ENCODE results near the gene RPS2.

The RPS2 gene

DNA sequence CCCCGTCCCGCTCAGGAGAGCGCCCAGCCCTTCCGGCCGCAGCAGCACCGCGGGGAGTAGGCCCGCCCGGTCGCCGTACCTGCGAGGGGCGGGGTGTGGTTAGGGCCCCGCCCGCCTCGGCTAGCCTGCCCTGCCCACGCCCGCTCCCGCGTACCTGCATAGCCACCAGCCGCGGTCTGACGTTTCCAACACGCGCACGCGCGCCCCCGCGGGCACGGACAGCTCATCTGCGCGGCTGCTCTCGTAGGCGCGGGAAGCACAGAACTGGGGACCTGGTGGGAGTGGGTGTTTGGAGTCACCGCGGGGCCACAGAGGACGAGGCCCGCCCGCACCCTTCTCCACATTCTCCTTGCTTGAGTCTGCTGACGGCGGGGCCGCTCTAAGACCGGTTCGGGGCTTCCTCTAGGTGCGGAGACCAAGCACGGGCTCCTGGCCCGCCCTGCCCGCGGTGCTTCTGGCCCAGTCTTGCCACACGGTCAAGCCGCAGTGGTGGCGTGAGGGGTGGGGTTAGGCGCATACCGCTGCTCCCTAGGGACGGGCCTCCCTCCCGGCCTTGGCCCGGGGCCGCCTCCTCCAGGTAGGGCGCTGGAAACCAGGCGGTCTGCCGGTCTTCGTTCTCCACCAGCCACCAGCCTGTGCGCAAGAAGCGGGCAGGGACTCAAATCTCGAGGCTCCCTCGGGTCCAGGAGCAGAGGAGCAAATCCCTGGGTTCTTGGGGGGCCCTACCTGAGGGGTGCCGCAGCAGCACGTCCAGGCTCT lies 14.8 kb upstream of the RPS2 start:
- DNase-seq (ENCODE audit: low spot score): no peak
- TF ChIP-seq, protein P1, sequence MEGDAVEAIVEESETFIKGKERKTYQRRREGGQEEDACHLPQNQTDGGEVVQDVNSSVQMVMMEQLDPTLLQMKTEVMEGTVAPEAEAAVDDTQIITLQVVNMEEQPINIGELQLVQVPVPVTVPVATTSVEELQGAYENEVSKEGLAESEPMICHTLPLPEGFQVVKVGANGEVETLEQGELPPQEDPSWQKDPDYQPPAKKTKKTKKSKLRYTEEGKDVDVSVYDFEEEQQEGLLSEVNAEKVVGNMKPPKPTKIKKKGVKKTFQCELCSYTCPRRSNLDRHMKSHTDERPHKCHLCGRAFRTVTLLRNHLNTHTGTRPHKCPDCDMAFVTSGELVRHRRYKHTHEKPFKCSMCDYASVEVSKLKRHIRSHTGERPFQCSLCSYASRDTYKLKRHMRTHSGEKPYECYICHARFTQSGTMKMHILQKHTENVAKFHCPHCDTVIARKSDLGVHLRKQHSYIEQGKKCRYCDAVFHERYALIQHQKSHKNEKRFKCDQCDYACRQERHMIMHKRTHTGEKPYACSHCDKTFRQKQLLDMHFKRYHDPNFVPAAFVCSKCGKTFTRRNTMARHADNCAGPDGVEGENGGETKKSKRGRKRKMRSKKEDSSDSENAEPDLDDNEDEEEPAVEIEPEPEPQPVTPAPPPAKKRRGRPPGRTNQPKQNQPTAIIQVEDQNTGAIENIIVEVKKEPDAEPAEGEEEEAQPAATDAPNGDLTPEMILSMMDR (IDR thresholded peaks at IDR 0.05; ENCODE audit: extremely low read depth, missing control alignments): no peak

DNA sequence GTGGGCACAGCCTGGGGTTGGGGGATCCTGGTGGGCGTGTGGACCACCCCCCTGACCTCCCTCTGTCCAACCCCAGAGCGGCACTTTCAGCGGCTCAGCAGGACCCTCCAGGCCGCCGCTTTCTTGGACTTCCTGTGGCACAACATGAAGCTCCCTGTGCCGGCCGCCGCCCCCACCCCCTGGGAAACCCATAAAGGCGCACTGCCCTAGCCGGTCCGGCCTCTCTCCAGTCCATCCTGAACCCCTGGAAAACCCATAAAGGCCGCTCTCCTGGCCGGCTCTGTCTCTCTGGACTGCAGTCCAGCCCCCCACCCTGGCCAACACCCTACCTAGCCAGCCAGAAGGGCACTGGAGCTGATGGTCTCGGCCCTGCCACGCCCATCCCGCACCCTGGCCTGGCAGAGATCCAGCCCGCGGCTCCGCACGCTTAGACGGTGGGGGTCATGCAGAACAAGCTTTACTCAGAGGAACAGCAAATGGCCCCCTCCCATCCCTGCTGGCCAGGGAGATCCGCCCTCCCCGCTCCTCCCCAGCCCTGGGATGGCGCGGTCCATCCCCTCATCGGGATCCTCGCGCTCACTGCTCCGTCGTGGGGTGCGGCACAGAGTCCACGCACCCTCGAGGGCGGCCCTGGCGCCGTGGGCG lies 14.0 kb upstream of the RPS2 start:
- no peak for DNase-seq (ENCODE audit: low spot score)
- TF ChIP-seq, protein P1 (IDR thresholded peaks at IDR 0.05; ENCODE audit: extremely low read depth, missing control alignments): no peak

DNA sequence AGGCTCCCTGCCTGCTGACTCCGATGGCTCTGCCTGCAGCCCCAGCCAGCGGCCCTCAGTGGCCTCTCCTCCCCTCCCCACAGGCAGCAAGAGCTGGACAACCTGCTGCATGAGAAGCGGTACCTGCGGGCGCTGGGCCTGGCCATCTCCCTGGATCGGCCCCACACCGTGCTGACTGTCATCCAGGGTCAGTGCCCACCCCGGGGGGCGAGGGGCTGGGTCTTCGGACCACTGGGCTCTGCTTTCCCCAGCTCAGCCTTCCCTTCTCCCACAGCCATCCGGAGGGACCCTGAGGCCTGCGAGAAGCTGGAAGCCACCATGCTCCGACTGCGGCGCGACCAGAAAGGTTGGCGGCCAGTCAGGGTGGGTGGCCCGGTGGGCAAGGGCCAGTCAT lies 13.2 kb upstream of the RPS2 start:
- TF ChIP-seq, protein P1 (IDR thresholded peaks at IDR 0.05; ENCODE audit: extremely low read depth, missing control alignments): no peak
- DNase-seq (ENCODE audit: low spot score): no peak

DNA sequence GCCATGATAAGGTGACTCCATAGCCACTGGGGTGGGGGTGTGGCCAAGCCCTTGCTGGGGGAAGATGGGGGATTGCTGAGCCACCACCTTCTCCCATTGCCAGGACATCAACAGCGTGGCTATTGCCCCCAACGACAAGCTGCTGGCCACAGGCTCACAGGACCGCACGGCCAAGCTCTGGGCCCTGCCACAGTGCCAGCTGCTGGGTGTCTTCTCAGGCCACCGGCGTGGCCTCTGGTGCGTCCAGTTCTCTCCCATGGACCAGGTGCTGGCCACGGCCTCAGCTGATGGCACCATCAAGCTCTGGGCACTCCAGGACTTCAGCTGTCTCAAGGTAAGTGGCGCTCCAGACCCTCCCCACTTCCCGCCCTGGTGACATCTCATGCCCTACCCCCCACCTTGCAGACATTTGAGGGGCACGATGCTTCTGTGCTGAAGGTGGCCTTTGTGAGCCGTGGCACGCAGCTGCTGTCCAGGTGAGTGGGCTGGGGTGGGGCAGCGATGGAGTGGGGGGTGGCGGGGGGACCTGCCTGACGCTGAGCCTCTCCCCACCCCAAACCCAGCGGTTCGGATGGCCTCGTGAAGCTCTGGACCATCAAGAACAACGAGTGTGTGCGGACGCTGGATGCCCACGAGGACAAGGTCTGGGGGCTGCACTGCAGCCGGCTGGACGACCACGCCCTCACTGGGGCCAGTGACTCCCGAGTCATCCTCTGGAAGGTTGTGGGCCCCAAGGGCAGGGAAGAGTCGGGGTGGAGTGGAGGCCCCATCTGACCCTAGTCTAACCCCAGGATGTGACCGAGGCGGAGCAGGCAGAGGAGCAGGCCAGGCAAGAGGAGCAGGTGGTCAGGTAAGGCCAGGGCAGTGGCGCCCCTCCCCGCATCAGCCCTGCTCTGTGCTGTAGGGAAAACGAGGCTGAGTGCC lies 12.6 kb upstream of the RPS2 start:
- no peak for DNase-seq (ENCODE audit: low spot score)
- TF ChIP-seq, protein P1 (IDR thresholded peaks at IDR 0.05; ENCODE audit: extremely low read depth, missing control alignments): no peak

DNA sequence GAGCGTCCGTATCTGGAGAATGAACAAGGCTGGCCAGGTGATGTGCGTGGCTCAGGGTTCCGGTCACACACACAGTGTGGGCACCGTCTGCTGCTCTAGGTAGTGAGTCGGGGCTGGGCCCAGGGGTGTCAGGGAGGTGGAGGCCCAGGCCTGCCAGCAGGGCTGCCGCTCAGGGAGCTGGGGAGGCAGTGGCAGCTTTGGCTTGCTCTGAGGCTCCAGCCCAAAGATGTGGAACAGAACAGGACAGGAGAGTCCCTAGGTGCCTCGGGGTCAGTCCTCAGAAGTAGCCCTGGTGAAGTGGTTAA lies 11.5 kb upstream of the RPS2 start:
- TF ChIP-seq, protein P1 (IDR thresholded peaks at IDR 0.05; ENCODE audit: extremely low read depth, missing control alignments): no peak
- DNase-seq (ENCODE audit: low spot score): no peak

DNA sequence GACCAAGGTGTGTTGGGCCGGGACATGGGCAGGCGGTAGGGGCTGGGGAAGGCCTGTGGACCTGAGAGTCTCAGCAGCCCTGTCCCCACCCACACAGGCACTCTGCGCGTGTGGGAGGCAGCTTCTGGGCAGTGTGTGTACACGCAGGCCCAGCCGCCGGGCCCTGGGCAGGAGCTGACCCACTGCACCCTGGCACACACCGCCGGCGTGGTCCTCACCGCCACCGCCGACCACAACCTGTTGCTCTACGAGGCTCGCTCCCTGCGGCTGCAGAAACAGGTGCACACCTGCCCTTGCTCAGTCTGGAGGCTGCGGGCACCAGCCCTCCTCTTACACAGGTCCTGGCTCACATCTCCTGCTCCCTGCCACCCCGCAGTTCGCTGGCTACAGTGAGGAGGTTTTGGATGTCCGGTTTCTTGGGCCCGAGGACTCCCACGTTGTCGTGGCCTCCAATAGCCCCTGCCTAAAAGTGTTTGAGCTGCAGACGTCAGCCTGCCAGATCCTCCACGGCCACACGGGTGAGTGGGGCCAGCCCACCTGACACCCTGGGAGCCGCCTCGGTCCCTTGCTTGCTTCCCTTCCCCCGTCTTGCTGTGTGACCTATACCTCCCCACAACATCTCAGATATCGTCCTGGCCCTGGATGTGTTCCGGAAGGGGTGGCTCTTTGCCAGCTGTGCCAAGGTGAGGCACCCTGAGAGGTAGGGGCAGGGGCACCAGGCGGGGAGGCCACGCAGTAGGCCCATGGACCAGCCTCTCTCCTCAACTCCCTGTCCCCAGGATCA lies 11.0 kb upstream of the RPS2 start:
- DNase-seq (ENCODE audit: low spot score): no peak
- TF ChIP-seq, protein P1 (IDR thresholded peaks at IDR 0.05; ENCODE audit: extremely low read depth, missing control alignments): no peak

Data from GM20000 (cell line).